Parathyroid adenoma (tissue), 2 donors: ENCODE data around the gene CNST.
A peak's percentile ranks its signal among the peaks of the same experiment; 100 is the strongest.

Source experiments
- H2AFZ ChIP-seq: fragments of 300-600 bp; sonication (generic); one replicate; pipeline ENCODE4 v1.7.0; 2017; ENCODE audit warnings: antibody characterized with exemption, mild to moderate bottlenecking
- H3K27ac ChIP-seq: fragments of 300-600 bp; sonication (generic); one replicate; pipeline ENCODE4 v1.7.0; 2017
- H3K27me3 ChIP-seq: fragments of 300-600 bp; sonication (generic); one replicate; pipeline ENCODE4 v1.7.0; 2017; ENCODE audit warnings: low read length; ENCODE audit not compliant: control insufficient read depth, insufficient read depth
- H3K36me3 ChIP-seq: fragments of 300-600 bp; sonication (generic); one replicate; pipeline ENCODE4 v1.7.0; 2017; ENCODE audit warnings: low read length; ENCODE audit not compliant: control insufficient read depth, insufficient read depth
- H3K4me1 ChIP-seq: fragments of 300-600 bp; sonication (generic); one replicate; pipeline ENCODE4 v1.7.0; 2017; ENCODE audit warnings: control low read depth
- H3K4me2 ChIP-seq: fragments of 300-600 bp; sonication (generic); one replicate; pipeline ENCODE4 v1.7.0; 2017; ENCODE audit warnings: low read length
- H3K4me3 ChIP-seq: fragments of 300-600 bp; sonication (generic); one replicate; pipeline ENCODE4 v1.7.0; 2017; ENCODE audit warnings: low read depth, low read length
- H3K79me2 ChIP-seq: fragments of 300-600 bp; sonication (generic); one replicate; pipeline ENCODE4 v1.7.0; 2017; ENCODE audit warnings: control low read depth
- H3K9ac ChIP-seq: fragments of 300-600 bp; sonication (generic); one replicate; pipeline ENCODE4 v1.7.0; 2017; ENCODE audit warnings: mild to moderate bottlenecking
- H3K9me3 ChIP-seq: fragments of 300-600 bp; sonication (generic); one replicate; pipeline ENCODE4 v1.7.0; 2017; ENCODE audit warnings: low read length; ENCODE audit not compliant: control insufficient read depth
- CTCF ChIP-seq: fragments of 300-600 bp; sonication (generic); IDR thresholded peaks from one replicate; pipeline ENCODE4 v1.7.0; 2017; ENCODE audit warnings: antibody characterized with exemption, mild to moderate bottlenecking
- donor health status: primary hyperparathyroidism.

CNST gene

GRCh38 chr1:246564839-246565750 is 1.2 kb upstream of the CNST start:
- Histone ChIP-seq H3K79me2 (peaks cover 5% of the 10 kb centered on the region), H3K36me3 (no peaks in the 10 kb centered on the region), H3K4me3 (peak overlapping the region; percentile 84), H2AFZ (peak overlapping the region; percentile 91), H3K27me3 (no peaks in the 10 kb centered on the region), H3K27ac (peak overlapping the region; percentile 93), H3K4me2 (peak overlapping the region; percentile 91), H3K4me1 (peaks cover 3% of the 10 kb centered on the region), H3K9ac (peak overlapping the region; percentile 37), H3K9me3 (no peaks in the 10 kb centered on the region)
- TF ChIP-seq CTCF, result no peak

GRCh38 chr1:246565751-246566127 is 517 bp upstream of the CNST start:
- Histone ChIP-seq H3K27me3 (no peaks in the 10 kb centered on the region), H3K9me3 (no peaks in the 10 kb centered on the region), H3K4me3 (peak overlapping the region; percentile 84), H3K36me3 (no peaks in the 10 kb centered on the region), H3K27ac (peak overlapping the region; percentile 93), H3K4me1 (peaks cover 3% of the 10 kb centered on the region), H3K9ac (peak overlapping the region; percentile 37), H2AFZ (peak overlapping the region; percentile 91), H3K79me2 (peaks cover 5% of the 10 kb centered on the region), H3K4me2 (peak overlapping the region; percentile 91)
- no peak for TF ChIP-seq CTCF

- no peak for TF ChIP-seq CTCF
- Histone ChIP-seq H3K36me3 (no peaks in the 10 kb centered on the region), H3K4me3 (peak overlapping the region; percentile 84), H3K27me3 (no peaks in the 10 kb centered on the region), H2AFZ (peak overlapping the region; percentile 91), H3K9me3 (no peaks in the 10 kb centered on the region), H3K9ac (peak overlapping the region; percentile 69), H3K27ac (peak overlapping the region; percentile 93), H3K79me2 (peaks cover 9% of the 10 kb centered on the region), H3K4me1 (peaks cover 3% of the 10 kb centered on the region), H3K4me2 (peak overlapping the region; percentile 91)
Measured at GRCh38 chr1:246566813-246567645, 773 bp downstream of the CNST start.

GRCh38 chr1:246567646-246568235 is 1.5 kb downstream of the CNST start:
- H3K4me3 ChIP-seq, result peak overlapping the region; percentile 84
- H3K9me3 ChIP-seq, result no peaks in the 10 kb centered on the region

More at GRCh38 chr1:246567646-246568235, 1.5 kb downstream of the CNST start:
- peak overlapping the region; percentile 91 for H2AFZ ChIP-seq
- peak overlapping the region; percentile 93 for H3K27ac ChIP-seq
- H3K27me3 ChIP-seq, result no peaks in the 10 kb centered on the region
- peak overlapping the region; percentile 91 for H3K4me2 ChIP-seq
- H3K9ac ChIP-seq, result no peak overlapping the region
- peaks cover 3% of the 10 kb centered on the region for H3K4me1 ChIP-seq
- no peak for TF ChIP-seq CTCF
- peaks cover 9% of the 10 kb centered on the region for H3K79me2 ChIP-seq
- no peaks in the 10 kb centered on the region for H3K36me3 ChIP-seq
